Adrenal gland (tissue), 12 donors: ENCODE results near the gene METTL26. TPM values are rescaled to one million over a fixed set of nuclear protein-coding genes. Genes with fewer than 3 reads are reported as not detected.
A peak's percentile ranks its signal among the peaks of the same experiment; 100 is the strongest.

Experiments
- DNase-seq, 7 donors: peaks; one replicate each; pipeline ENCODE4 v3.0.0-alpha.2; 2019 to 2020
- H3K27ac ChIP-seq, 5 donors: fragments of 200-600 bp; sonication (generic) in 4 of 5; 1 replicate in 3 of 5; 2 replicates in 2 of 5; pipeline versions ENCODE4 v1.5.1 to v1.8.0; 2016 to 2020; ENCODE audit warnings: mild to moderate bottlenecking in 1 of 5
- H3K27me3 ChIP-seq: fragments of 200-600 bp; 2 replicates; pipeline ENCODE4 v1.8.0; 2021
- H3K36me3 ChIP-seq, 2 donors: fragments of 200-600 bp; replicated peaks in 1 of 2; 1 replicate in 1 of 2; 2 replicates in 1 of 2; pipeline versions ENCODE4 v1.5.1 to v1.8.0; 2018 to 2022
- H3K4me1 ChIP-seq, 2 donors: fragments of 200-600 bp; replicated peaks in 1 of 2; 1 replicate in 1 of 2; 2 replicates in 1 of 2; pipeline versions ENCODE4 v1.5.1 to v1.8.0; 2018 to 2021
- H3K4me3 ChIP-seq, 4 donors: fragments of 200-600 bp; sonication (generic) in 3 of 4; one replicate each; pipeline ENCODE4 v1.5.1; 2016 to 2018
- H3K9me3 ChIP-seq, 3 donors: fragments of 200-600 bp; sonication (generic) in 1 of 3; replicated peaks in 1 of 3; 1 replicate in 2 of 3; 2 replicates in 1 of 3; pipeline versions ENCODE4 v1.5.1 to v1.8.0; 2016 to 2021
- CTCF ChIP-seq, 6 experiments: fragments of 450-650 bp in 4 of 6; fragments of 200-600 bp in 2 of 6; sonication (generic) in 1 of 6; IDR thresholded peaks; 1 replicate in 5 of 6; 2 replicates in 1 of 6; pipeline versions ENCODE4 v1.5.1 to v1.8.0; 2016 to 2021; ENCODE audit warnings: antibody characterized with exemption in 6 of 6, mild to moderate bottlenecking in 2 of 6, moderate library complexity in 1 of 6
- POLR2A ChIP-seq, 2 donors: fragments of 450-650 bp; IDR thresholded peaks; one replicate each; pipeline ENCODE4 v1.6.1; 2017; ENCODE audit warnings: antibody characterized with exemption in 2 of 2, mild to moderate bottlenecking in 2 of 2, moderate library complexity in 1 of 2
- WGBS, 4 donors: extraction: QIAGEN DNeasy Blood & Tissue Kit in 2 of 4; methylation state at CpG; one replicate each; pipeline versions ENCODE4 v1.1.5 to v1.1.7; 2013 to 2017; 5-methylcytosine and 5-hydroxymethylcytosine counted together
- intact Hi-C, 2 donors: fragments of 100-400 bp; cut with DNase I; formaldehyde crosslinking; loops; one replicate each; pipeline versions ENCODE4 v1.14.1 to v1.15.0; 2022 to 2023
- polyA plus RNA-seq, 3 donors: library from polyadenylated mRNA; stranded (reverse); fragments of 200-250 nt in 2 of 3; fragments of 350-450 nt in 1 of 3; fragmentation: Illumina TruSeq in 1 of 3; extraction: RNeasy Lipid Tissue Mini Kit (QIAGEN cat#74804) in 1 of 3; gene quantifications; one replicate each; pipeline ENCODE4 v1.2.3, GENCODE V29; 2013 to 2014
- total RNA-seq, 9 donors: library from RNA; depleted of rRNA in 4 of 9; stranded (reverse); fragments of >200 nt in 4 of 9; fragments of 120-200 nt in 1 of 9; fragmentation: NEBNext Ultra II Directional in 1 of 9; extraction: Animal tissue kit (Norgen Biotek cat#: 25700) in 1 of 9; gene quantifications; one replicate each; pipeline versions ENCODE4 v1.1.0 to v1.2.4, GENCODE V29; 2013 to 2023
- donor health status: healthy with polysubstance abuse.
- donor health status: Bipolar disorder and iron deficiency.
- donor health status: DM: yes; HTN: yes; CAD: no.
- donor health status: DM: no; HTN: no; CAD: no.
- donor health status: DM: no; HTN: no; CAD: no.
- donor health status: DM: yes; HTN: yes; CAD: no.

The METTL26 gene
- total and polyA plus RNA-seq, 12 donors: 40.4 to 403 (median 130) TPM

- no peaks in the 10 kb centered on the region for H3K27me3 ChIP-seq
- peak in 4 of 7 donors; percentile 26 to 54 (median 32) for DNase-seq
- peaks cover 0 to 16% of the 10 kb centered on the region in 2 donors for H3K36me3 ChIP-seq
- TF ChIP-seq POLR2A (IDR thresholded peaks at IDR 0.05) (no peak), CTCF (IDR thresholded peaks at IDR 0.05) (no peak)
- no peak overlapping the region for H3K4me3 ChIP-seq
- H3K4me1 ChIP-seq: peaks cover 7 to 20% of the 10 kb centered on the region in 2 donors
- H3K27ac ChIP-seq: peak overlapping the region in 2 of 5 donors; percentile 2 to 41
- intact Hi-C loops: no loop called here
- no peaks in the 10 kb centered on the region for H3K9me3 ChIP-seq
- 41 to 49% methylated on average over 11 of the region's 11 CpGs; no CpG with 5 or more reads in 2 of the 4 donors for WGBS, 4 donors
These were observed 6.3 kb downstream of the METTL26 start for GRCh38 chr16:629833-630248.

GRCh38 chr16:629185-629832, 6.8 kb downstream of the METTL26 start:
- intact Hi-C loops: no loop called here
- Histone ChIP-seq H3K4me1 (peaks cover 7 to 20% of the 10 kb centered on the region in 2 donors), H3K4me3 (no peak overlapping the region), H3K27ac (peak overlapping the region in 2 of 5 donors; percentile 2 to 41), H3K36me3 (peaks cover 0 to 16% of the 10 kb centered on the region in 2 donors), H3K9me3 (no peaks in the 10 kb centered on the region), H3K27me3 (no peaks in the 10 kb centered on the region)
- peak in 3 of 7 donors; percentile 29 to 77 (median 30) for DNase-seq
- WGBS, 4 donors: 73 to 90% (median 77%) methylated on average over 9 to 29 of the region's 29 CpGs
- no peak for TF ChIP-seq POLR2A (IDR thresholded peaks at IDR 0.05)

- WGBS, 4 donors: 92 to 95% (median 93%) methylated on average over 21 to 33 of the region's 33 CpGs
- no peak for TF ChIP-seq POLR2A (IDR thresholded peaks at IDR 0.05)
- no peak for TF ChIP-seq CTCF (IDR thresholded peaks at IDR 0.05)
- H3K27me3 ChIP-seq: no peaks in the 10 kb centered on the region
- H3K36me3 ChIP-seq: peaks cover 0 to 16% of the 10 kb centered on the region in 2 donors
- H3K27ac ChIP-seq: no peak overlapping the region
- peaks cover 7 to 20% of the 10 kb centered on the region in 2 donors for H3K4me1 ChIP-seq
- H3K9me3 ChIP-seq: no peaks in the 10 kb centered on the region
- intact Hi-C loops: no loop called here
- peak in 1 of 7 donors; percentile 51 for DNase-seq
- no peak overlapping the region for H3K4me3 ChIP-seq
These were observed 7.6 kb downstream of the METTL26 start for GRCh38 chr16:628321-629061.

GRCh38 chr16:627454-628239, 8.5 kb downstream of the METTL26 start:
- peaks cover 7 to 20% of the 10 kb centered on the region in 2 donors for H3K4me1 ChIP-seq
- peak in 5 of 7 donors; percentile 48 to 67 (median 52) for DNase-seq
- peaks cover 0 to 16% of the 10 kb centered on the region in 2 donors for H3K36me3 ChIP-seq
- intact Hi-C loops: no loop called here
- no peaks in the 10 kb centered on the region for H3K9me3 ChIP-seq
- TF ChIP-seq CTCF (IDR thresholded peaks at IDR 0.05): no peak
- no peak for TF ChIP-seq POLR2A (IDR thresholded peaks at IDR 0.05)
- H3K27me3 ChIP-seq: no peaks in the 10 kb centered on the region
- H3K27ac ChIP-seq: peak overlapping the region in 2 of 5 donors; percentile 87 to 89
- no peak overlapping the region for H3K4me3 ChIP-seq
- WGBS, 4 donors: 86 to 96% (median 88%) methylated on average over 9 to 50 of the region's 50 CpGs
